ENCODE results near the gene RMND5A.
"Not testable (repeated sequence)": the region's sequence is repeated elsewhere in the genome, so short reads cannot be mapped to it uniquely, and the experiment has no call there.

Gene RMND5A, protein sequence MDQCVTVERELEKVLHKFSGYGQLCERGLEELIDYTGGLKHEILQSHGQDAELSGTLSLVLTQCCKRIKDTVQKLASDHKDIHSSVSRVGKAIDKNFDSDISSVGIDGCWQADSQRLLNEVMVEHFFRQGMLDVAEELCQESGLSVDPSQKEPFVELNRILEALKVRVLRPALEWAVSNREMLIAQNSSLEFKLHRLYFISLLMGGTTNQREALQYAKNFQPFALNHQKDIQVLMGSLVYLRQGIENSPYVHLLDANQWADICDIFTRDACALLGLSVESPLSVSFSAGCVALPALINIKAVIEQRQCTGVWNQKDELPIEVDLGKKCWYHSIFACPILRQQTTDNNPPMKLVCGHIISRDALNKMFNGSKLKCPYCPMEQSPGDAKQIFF

GRCh38 chr2:86719637-86720539 is at the start of gene RMND5A:
RMND5A (plus strand) TSS chr2:86720291; CDS start chr2:86720668, 377 bp downstream.
- DNase-seq: not testable (repeated sequence)

GRCh38 chr2:86671337-86671981 is 48.6 kb upstream of the RMND5A start:
- no peak for DNase-seq

- no peak for DNase-seq
Observed at GRCh38 chr2:86672027-86672545, 48.0 kb upstream of the RMND5A start.

DNA sequence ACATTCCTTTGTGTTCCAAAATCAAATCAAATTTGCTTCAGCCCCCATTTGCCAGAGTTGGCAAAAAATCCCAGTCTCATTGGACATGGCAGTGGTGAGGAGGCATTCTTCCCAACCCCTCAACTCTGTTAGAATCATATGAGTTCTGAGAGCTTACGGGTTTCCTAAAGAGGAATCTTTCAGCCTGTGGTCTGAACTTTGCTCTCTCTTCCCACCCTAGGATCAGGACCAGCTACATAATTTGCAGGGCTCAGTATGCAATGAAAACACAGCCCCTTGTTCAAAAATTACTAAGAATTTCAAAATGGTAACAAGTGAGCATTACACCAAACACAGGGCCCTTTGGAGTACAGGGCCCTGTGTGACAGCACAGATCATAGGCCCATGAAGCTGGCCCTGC is 47.1 kb upstream of the RMND5A start:
- no peak for DNase-seq

- DNase-seq: no peak
Observed at GRCh38 chr2:86673986-86674670, 46.0 kb upstream of the RMND5A start.

DNA sequence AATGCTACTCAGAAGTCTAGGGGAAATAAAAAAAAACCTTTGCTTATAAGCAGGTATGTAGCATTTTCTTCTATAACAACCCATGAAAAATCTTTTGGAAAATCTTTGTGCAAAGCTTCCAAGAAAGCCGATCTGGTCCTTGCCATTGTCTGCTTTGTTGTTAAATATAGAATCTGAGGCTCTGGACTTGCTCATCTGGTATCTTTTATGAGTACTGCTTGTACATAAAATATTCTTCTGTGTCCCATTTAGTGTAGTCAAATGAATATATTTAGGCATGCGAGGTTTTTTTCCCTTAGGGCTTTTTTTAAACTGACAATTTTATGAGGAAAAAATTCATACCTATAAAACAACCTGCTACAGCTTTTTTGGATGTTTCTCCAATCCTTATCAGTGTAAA is 45.0 kb upstream of the RMND5A start:
- no peak for DNase-seq

- no peak for DNase-seq
Observed at GRCh38 chr2:86675511-86676015, 44.5 kb upstream of the RMND5A start.

DNA sequence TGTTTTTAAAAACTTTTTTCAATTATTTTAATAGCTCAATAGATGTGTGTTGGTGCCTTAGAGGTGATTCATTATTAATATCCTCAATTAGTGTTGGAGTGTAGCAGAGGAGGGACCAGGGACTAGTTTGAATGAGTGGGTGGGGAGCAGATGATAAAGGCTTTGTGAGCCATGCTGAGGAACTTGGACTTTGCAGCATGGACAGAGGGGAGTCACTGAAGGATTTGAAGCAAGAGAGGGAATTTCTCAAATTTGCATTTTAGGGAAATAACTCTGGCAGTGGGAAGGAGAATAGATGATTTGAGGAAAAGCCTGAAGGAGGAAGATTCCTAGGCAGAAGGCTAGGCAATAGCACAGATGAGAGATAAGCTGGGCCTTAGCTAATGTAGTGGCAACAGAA is 42.3 kb upstream of the RMND5A start:
- no peak for DNase-seq

GRCh38 chr2:86679036-86679435 is 41.1 kb upstream of the RMND5A start:
- DNase-seq: no peak

GRCh38 chr2:86685351-86685750 is 34.7 kb upstream of the RMND5A start:
- no peak for DNase-seq

DNA sequence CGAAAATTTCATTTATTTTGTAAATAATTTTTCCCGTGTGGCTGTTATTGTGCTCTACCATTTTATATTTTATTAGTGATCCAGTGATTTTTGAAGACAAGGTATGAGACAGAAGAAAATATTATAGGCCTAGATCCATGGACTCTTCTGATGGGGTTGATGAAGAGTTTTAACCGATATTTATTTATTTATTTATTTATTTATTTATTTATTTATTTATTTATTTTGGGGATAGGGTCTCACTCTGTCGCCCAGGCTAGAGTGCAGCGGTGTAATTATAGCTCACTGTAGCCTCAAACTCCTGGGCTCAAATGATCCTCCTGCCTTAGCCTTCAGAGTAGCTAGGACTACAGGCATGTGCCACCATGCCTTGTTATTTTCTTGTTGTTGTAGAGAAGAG is 33.6 kb upstream of the RMND5A start:
- no peak for DNase-seq

DNA sequence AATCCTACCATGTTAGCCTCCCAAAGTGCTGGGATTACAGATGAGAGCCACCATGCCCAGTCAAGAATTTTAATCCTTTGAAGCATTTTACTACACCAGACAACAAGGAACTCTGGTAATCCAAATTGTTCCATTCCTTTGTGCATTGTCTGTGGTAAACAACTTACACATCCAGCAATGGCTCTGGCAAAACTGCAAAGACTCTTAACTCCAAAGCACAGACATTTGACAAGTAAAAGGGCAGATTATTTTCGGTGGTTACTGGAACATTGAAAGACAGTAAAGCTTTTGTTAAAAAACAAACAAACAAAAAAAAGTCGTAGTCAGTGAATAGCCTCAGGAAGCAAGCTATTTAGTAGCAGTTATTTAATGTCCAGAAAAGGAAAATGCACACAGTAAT is 33.2 kb upstream of the RMND5A start:
- DNase-seq: no peak

GRCh38 chr2:86695053-86695691 is 24.9 kb upstream of the RMND5A start:
- DNase-seq: no peak

- no peak for DNase-seq
Observed at GRCh38 chr2:86697551-86698104, 22.5 kb upstream of the RMND5A start.

DNA sequence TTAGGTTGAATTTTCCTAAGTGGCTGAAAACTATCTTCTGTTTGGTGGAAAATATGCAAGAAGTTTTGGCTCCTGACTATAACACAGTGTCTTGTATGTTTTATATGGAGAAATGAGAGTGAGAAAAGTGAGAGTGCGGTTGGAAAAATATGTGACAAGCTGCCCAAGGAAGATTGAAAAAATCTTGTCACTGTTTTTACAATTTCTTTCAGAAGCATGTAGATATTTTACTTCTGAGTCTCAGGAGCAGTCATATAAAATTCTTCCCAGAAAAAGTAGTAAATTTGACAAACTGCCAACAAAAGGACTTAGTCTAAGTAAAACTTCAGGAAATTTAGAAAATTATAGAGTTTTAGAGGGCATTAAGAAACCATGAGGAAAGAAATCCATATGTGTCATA is 19.4 kb upstream of the RMND5A start:
- no peak for DNase-seq

DNA sequence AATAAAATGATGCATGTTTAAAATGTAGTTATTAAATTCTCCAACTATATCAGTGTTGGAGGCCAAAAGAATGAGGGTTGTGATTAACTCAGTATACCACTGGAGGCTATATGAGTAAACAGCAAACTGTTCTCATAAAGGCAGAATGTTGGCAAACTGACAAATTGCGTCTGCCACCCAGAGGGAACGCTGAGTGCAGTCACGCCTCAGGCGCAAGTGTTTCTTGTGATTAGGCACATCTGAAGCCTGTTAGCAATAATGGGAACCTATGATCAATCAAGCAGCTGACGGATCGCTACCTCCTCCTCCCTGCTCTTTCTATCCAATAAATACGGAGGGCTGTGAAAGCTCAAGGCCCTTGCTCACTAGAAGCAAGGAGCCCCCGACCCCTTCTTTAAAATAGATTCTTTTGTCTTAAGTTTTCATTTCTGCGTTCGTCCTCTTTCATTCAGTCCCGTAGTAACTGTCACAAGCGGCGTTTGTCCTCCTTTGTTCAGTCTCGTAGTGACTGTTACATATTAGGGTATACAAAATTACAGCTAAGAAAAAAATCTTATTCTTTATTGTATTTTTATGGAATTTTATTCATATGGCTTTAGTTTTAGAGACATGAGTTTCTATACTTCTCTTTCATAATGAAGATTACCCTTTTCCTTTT is 16.3 kb upstream of the RMND5A start:
- DNase-seq: no peak

- DNase-seq: no peak
Observed at GRCh38 chr2:86704459-86704971, 15.6 kb upstream of the RMND5A start.

GRCh38 chr2:86706220-86706619 is 13.9 kb upstream of the RMND5A start:
- DNase-seq: no peak

GRCh38 chr2:86706935-86707334 is 13.2 kb upstream of the RMND5A start:
- DNase-seq: no peak

DNA sequence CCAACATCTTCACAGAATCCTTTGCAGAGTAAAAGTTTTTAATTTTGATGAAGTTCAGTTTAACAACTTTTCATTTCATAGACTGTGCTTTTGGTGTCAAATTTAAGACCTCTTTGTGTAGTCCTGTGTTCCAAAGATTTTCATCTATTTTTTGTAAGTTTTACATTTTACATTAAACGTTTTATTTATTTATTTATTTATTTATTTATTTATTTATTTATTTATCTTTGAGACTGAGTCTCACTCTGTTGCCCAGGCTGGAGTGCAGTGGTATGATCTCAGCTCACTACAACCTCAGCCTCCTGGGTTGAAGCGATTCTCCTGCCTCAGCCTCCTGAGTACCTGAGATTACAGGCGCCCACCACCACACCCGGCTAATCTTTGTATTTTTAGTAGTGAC is 12.0 kb upstream of the RMND5A start:
- not testable (repeated sequence) for DNase-seq
